AG04450 (cell line): ENCODE results near the gene CALHM3. TPM values are rescaled to one million over a fixed set of nuclear protein-coding genes. Genes with fewer than 3 reads are reported as not detected.
A peak's percentile ranks its signal among the peaks of the same experiment; 100 is the strongest.

Experiments
- CTCF ChIA-PET: fragments of 300-600, 350-600 bp; formaldehyde crosslinking; extraction: SDS; loops from one replicate; lab custom pipeline; 2022; ENCODE audit warnings: antibody characterized with exemption, inconsistent platforms; lab: Charles Lee
- POLR2A ChIA-PET: fragments of 350-600 bp; formaldehyde crosslinking; extraction: SDS; loops from one replicate; lab custom pipeline; 2021; ENCODE audit warnings: antibody characterized with exemption, inconsistent platforms; lab: Yijun Ruan, JAX
- DNase-seq: peaks from one replicate; pipeline ENCODE4 v3.0.0-alpha.2; 2011; ENCODE audit warnings: low read depth, low spot score
- H3K27ac ChIP-seq: one replicate; pipeline ENCODE4 v1.5.1; 2012; ENCODE audit warnings: low read depth, low read length, control low read depth
- H3K27me3 ChIP-seq: one replicate; pipeline ENCODE4 v1.6.0; 2012; ENCODE audit warnings: low read length; ENCODE audit not compliant: control insufficient read depth, insufficient read depth
- H3K4me3 ChIP-seq: 2 replicates; pipeline ENCODE4 v1.5.1; 2011; ENCODE audit warnings: mild to moderate bottlenecking, low read depth, low read length, control low read depth
- H3K9me3 ChIP-seq: 2 replicates; pipeline ENCODE4 v1.5.1; 2012; ENCODE audit warnings: low read length; ENCODE audit not compliant: control insufficient read depth, insufficient read depth
- polyA plus RNA-seq: library from polyadenylated mRNA; depleted of rRNA; stranded (reverse); fragments of >200 nt; gene quantifications from 2 replicates; pipeline ENCODE4 v1.2.3, GENCODE V29; 2011
- TF ChIP-seq, protein P1 (sequence below): IDR thresholded peaks from 2 replicates; pipeline ENCODE4 v1.5.1; 2011; ENCODE audit warnings: low read depth, low read length, control low read depth, inconsistent platforms

The CALHM3 gene
- polyA plus RNA-seq, 1 experiment = not detected

DNA sequence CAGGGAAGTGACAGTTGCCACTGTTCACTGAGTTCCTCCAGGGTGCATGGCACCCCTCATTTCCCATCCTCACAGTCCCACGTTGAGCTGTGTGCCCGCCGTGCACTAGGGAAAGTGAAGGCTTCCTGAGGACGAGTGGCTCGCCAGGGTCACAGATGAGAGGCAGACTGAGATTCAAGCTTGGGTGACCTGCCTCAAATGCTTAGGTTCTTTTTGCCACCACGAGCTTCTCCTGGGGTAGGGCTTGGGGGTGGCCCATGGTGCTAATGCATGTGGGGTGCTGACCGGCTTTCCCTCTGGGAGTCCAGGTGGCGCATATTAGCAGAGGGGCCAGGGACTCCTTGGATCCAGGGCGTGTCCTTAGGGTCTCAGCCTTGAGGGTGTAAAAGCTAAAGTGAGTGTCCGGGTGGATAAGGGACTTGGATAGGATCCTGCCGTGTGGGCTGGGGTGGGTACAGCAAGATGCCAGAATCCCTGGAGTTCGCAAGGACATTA lies 28.8 kb downstream of the CALHM3 start:
- Histone ChIP-seq H3K4me3 (no peak overlapping the region), H3K9me3 (no peaks in the 10 kb centered on the region; the same call in 1 of the 2 replicates), H3K27me3 (no peaks in the 10 kb centered on the region), H3K27ac (no peak overlapping the region)
- no peak for DNase-seq
- TF ChIP-seq, protein P1, sequence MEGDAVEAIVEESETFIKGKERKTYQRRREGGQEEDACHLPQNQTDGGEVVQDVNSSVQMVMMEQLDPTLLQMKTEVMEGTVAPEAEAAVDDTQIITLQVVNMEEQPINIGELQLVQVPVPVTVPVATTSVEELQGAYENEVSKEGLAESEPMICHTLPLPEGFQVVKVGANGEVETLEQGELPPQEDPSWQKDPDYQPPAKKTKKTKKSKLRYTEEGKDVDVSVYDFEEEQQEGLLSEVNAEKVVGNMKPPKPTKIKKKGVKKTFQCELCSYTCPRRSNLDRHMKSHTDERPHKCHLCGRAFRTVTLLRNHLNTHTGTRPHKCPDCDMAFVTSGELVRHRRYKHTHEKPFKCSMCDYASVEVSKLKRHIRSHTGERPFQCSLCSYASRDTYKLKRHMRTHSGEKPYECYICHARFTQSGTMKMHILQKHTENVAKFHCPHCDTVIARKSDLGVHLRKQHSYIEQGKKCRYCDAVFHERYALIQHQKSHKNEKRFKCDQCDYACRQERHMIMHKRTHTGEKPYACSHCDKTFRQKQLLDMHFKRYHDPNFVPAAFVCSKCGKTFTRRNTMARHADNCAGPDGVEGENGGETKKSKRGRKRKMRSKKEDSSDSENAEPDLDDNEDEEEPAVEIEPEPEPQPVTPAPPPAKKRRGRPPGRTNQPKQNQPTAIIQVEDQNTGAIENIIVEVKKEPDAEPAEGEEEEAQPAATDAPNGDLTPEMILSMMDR = no peak
- ChIA-PET CTCF (interaction anchor here (1.3 kb wide), 1 partner anchor 35 kb away, joined by 6 read pairs; no protein-coding TSS in a partner anchor), POLR2A (no interaction called here)

DNA sequence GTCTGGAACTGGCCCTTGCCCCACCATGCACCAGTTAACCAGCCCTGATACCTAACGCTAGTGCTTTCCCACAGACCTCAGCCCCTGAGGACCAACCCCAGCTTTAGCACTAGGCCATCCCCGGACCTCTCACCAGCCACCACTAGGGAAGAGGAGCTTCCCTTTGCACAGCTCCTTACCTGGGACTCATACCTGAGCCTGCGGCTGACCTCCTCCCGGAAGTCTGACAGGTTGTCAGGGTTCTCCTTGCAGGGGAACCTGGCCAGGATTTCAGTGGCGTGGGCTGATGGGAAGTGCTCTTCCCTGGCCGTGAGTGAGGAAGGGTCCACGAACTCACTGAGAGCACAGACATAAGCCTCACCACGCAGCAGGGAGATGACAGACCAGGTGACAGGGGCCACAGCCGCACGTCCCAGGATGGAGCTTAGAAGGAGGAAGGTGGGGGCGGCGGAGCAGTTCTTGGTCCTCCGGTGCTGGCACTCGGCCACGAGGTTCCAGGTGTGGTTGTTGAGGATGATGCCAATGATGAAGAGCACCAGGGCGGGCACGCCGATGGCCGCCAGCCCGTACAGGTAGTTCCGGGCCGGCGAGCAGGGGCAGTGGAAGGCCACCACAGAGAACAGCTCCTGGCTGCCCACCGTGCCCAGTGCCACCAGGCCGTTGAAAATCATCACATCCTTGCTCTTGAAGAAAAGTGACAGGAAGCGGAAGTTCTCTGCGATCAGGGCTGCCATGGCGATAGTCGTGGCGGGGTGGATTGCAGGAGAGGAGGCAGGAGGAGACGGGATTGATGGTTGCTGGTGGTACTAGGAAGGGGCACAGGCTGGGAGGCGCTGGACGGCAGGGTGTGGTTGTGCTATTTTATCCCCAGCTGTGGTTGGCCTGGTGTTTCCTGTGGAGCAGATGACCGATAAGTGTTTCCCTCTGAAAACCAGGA lies 29.6 kb downstream of the CALHM3 start:
- no peak for DNase-seq
- no peak overlapping the region for H3K27ac ChIP-seq
- CTCF ChIA-PET = interaction anchor here (1.3 kb wide), 1 partner anchor 36 kb away, joined by 6 read pairs; no protein-coding TSS in a partner anchor
- no peaks in the 10 kb centered on the region; the same call in 1 of the 2 replicates for H3K9me3 ChIP-seq
- POLR2A ChIA-PET = interaction anchor here (0.6 to 0.7 kb wide), 2 partner anchors 20 to 55 kb away, joined by 4 read pairs; no protein-coding TSS in a partner anchor
- H3K27me3 ChIP-seq = no peaks in the 10 kb centered on the region
- no peak overlapping the region for H3K4me3 ChIP-seq
- TF ChIP-seq, protein P1 = no peak

DNA sequence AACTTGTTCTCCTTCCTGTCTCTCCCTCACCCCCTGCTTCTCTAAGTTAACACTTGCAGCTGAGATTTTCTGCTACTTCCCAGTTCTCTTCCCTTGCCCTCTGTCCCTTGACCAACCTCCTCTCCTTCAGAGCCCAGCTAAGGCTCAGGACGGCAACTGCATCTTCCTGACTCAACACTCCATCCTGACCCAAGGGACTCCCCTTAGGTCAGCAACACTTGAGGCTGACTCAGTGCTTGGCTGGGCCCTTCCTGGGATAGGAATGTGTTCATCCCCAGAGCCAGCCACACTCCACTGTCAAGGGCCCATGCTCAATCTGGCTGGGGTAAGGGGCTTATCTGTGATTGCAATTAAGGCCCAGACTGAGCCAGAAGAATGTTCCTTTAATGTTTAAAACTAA lies 30.3 kb downstream of the CALHM3 start:
- POLR2A ChIA-PET = interaction anchor here (0.6 to 0.7 kb wide), 2 partner anchors 19 to 56 kb away, joined by 4 read pairs; no protein-coding TSS in a partner anchor
- H3K27me3 ChIP-seq = no peaks in the 10 kb centered on the region
- no peaks in the 10 kb centered on the region; the same call in 1 of the 2 replicates for H3K9me3 ChIP-seq
- DNase-seq = peak; percentile 43
- no peak overlapping the region for H3K4me3 ChIP-seq
- CTCF ChIA-PET = no interaction called here
- no peak overlapping the region for H3K27ac ChIP-seq
- TF ChIP-seq, protein P1 = no peak

DNA sequence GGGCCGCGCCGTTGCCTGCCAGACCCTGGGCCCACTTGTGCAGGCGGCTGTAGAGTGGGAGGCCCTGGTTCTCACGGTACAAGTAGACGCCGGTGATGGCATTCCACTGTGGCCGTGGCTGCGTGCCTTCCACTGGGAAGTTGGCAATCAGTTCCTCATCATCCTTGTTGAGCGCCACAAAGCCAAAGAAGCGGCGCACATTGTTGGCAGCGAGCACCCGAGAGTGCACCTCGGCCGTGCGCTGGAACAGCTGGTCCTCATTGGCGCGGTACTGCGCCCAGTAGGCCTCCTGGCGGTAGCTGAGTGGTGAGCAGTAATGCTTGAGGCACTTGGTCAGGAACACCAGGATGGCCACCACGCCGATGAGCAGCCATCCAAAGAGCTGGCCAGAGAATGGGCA lies 31.9 kb downstream of the CALHM3 start:
- TF ChIP-seq, protein P1 = no peak
- H3K9me3 ChIP-seq = no peaks in the 10 kb centered on the region; the same call in 1 of the 2 replicates
- ChIA-PET CTCF (no interaction called here), POLR2A (no interaction called here)
- no peaks in the 10 kb centered on the region for H3K27me3 ChIP-seq
- H3K27ac ChIP-seq = no peak overlapping the region
- H3K4me3 ChIP-seq = no peak overlapping the region
- no peak for DNase-seq
